Fibroblast of villous mesenchyme (primary cell): ENCODE measurements around the gene DOCK4. TPM values are rescaled to one million over a fixed set of nuclear protein-coding genes. Genes with fewer than 3 reads are reported as not detected.

Experiments used
- DNase-seq: peaks from one replicate; pipeline ENCODE4 v3.0.0-alpha.2; 2010; ENCODE audit warnings: low read depth
- H3K4me3 ChIP-seq: 2 replicates; pipeline ENCODE4 v1.5.1; 2011; ENCODE audit warnings: low read depth, mild to moderate bottlenecking, low read length
- CTCF ChIP-seq: IDR thresholded peaks from 2 replicates; pipeline ENCODE4 v1.5.1; 2012; ENCODE audit warnings: low read depth, mild to moderate bottlenecking, low read length; ENCODE audit not compliant: insufficient read depth
- total RNA-seq: library from RNA; depleted of rRNA; stranded (reverse); fragments of >200 nt; gene quantifications from 2 replicates; pipeline ENCODE4 v1.2.3, GENCODE V29; 2012

The DOCK4 gene
- total RNA-seq, 1 donor: 43.6 TPM

GRCh38 chr7:111785076-111785475 is 421.1 kb downstream of the DOCK4 start:
- no peak for DNase-seq
- H3K4me3 ChIP-seq: no peak overlapping the region
- no peak for TF ChIP-seq CTCF

DNA sequence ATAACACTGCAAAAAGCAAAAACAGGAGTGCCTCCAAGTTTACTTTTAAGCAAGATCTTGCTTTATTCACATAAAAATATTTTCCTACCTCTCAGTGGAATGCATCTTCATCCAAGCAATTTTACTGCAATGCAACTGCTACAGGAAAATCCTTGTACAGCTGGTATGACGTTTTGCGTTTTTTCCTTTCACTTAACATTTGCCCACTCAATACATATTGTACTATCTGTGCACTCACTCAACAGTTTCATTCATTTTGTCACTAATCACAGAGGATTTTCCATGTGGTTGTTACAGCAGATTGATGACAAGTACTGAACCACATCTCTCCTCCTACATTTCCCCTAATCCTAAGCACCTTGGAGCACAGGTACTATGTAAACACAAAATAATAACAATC is 421.9 kb downstream of the DOCK4 start:
- no peak overlapping the region for H3K4me3 ChIP-seq
- no peak for DNase-seq
- TF ChIP-seq CTCF: no peak

GRCh38 chr7:111783854-111784253 is 422.3 kb downstream of the DOCK4 start:
- no peak for DNase-seq
- TF ChIP-seq CTCF: no peak
- no peak overlapping the region for H3K4me3 ChIP-seq

- TF ChIP-seq CTCF: no peak
- H3K4me3 ChIP-seq: no peak overlapping the region
- no peak for DNase-seq
These were observed 425.7 kb downstream of the DOCK4 start for GRCh38 chr7:111780527-111780926.

GRCh38 chr7:111775206-111775605 is 431.0 kb downstream of the DOCK4 start:
- no peak overlapping the region for H3K4me3 ChIP-seq
- no peak for DNase-seq
- no peak for TF ChIP-seq CTCF

- TF ChIP-seq CTCF: no peak
- H3K4me3 ChIP-seq: no peak overlapping the region
- DNase-seq: no peak
These were observed 433.5 kb downstream of the DOCK4 start for GRCh38 chr7:111772716-111773115.

DNA sequence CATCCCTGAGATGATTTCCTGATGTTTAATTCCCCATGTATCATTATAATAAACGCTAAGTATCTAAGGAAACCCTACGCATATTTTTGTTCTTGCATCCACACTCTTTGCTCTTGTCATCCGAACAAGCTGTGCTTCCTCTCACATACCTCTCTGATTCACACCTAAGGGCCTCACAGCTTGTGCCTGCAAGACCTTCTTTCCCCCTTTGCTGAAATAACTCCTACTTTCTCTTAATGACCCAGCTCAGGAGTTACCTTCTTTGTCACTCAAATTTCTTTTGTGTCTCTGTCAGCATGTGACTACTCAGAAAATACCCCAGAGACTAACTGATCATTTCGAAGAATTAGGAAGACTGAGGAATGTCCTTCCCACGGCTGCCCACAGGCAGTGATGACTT is 434.6 kb downstream of the DOCK4 start:
- TF ChIP-seq CTCF: no peak
- no peak overlapping the region for H3K4me3 ChIP-seq
- no peak for DNase-seq
